ENCODE results near the gene GCH1.

- no peak for TF ChIP-seq FOSL2 (IDR thresholded peaks at IDR 0.05)
- TF ChIP-seq FOSL2 (CRISPR knock-in tag; IDR thresholded peaks at IDR 0.05): no peak
- TF ChIP-seq BHLHE40 (IDR thresholded peaks at IDR 0.05; ENCODE audit: low read depth, low read length): no peak
- no peak for TF ChIP-seq POLR2A (IDR thresholded peaks at IDR 0.05; ENCODE audit: low read length)
- TF ChIP-seq ELK1 (IDR thresholded peaks at IDR 0.05; ENCODE audit: low read depth, low read length): no peak
- no peak for TF ChIP-seq JUN (IDR thresholded peaks at IDR 0.05)
- no peak for TF ChIP-seq MAX (IDR thresholded peaks at IDR 0.05)
- no peak for TF ChIP-seq EP300 (IDR thresholded peaks at IDR 0.05)
- TF ChIP-seq HMGXB4 (CRISPR knock-in tag; IDR thresholded peaks at IDR 0.05; ENCODE audit: borderline replicate concordance): no peak
- TF ChIP-seq CTCF (IDR thresholded peaks at IDR 0.05): no peak
- TF ChIP-seq NFE2L2 (conservative IDR thresholded peaks at IDR 0.05; ENCODE audit: low read length): no peak
- no peak for TF ChIP-seq CBX8 (IDR thresholded peaks at IDR 0.05)
- no peak for TF ChIP-seq ZC3H11A (IDR thresholded peaks at IDR 0.05)
- TF ChIP-seq PHF8 (IDR thresholded peaks at IDR 0.05; ENCODE audit: borderline replicate concordance, low read depth): no peak
These were observed 7.6 kb downstream of the GCH1 start for GRCh38 chr14:54894995-54895394.

Data from A549 (cell line).